ENCODE results near the gene CYTH1.

CYTH1 gene

GRCh38 chr17:78803186-78803845 is 21.2 kb upstream of the CYTH1 start:
- Histone ChIP-seq H3K27ac (no peak overlapping the region), H3K4me3 (ENCODE audit: low read depth, low read length) (no peak overlapping the region), H3K36me3 (replicated peaks) (peaks cover 57% of the 10 kb centered on the region), H3K27me3 (replicated peaks) (no peaks in the 10 kb centered on the region)
- no peak for TF ChIP-seq CTCF (IDR thresholded peaks at IDR 0.05; ENCODE audit: low read depth, low read length, missing control alignments)
- in situ Hi-C loops (cut with HindIII; ENCODE audit: low pct_ligation_motif_present, low sequenced_read_pairs), result no loop called here
- no peak for DNase-seq

GRCh38 chr17:78802459-78802858 is 20.4 kb upstream of the CYTH1 start:
- no peak overlapping the region for H3K27ac ChIP-seq
- peaks cover 59% of the 10 kb centered on the region for H3K36me3 ChIP-seq (replicated peaks)
- TF ChIP-seq CTCF (IDR thresholded peaks at IDR 0.05; ENCODE audit: low read depth, low read length, missing control alignments), result no peak
- DNase-seq, result no peak
- H3K27me3 ChIP-seq (replicated peaks), result no peaks in the 10 kb centered on the region
- H3K4me3 ChIP-seq (ENCODE audit: low read depth, low read length), result no peak overlapping the region
- in situ Hi-C loops (cut with HindIII; ENCODE audit: low pct_ligation_motif_present, low sequenced_read_pairs), result no loop called here

GRCh38 chr17:78802008-78802407 is 19.9 kb upstream of the CYTH1 start:
- TF ChIP-seq CTCF (IDR thresholded peaks at IDR 0.05; ENCODE audit: low read depth, low read length, missing control alignments), result no peak
- peaks cover 59% of the 10 kb centered on the region for H3K36me3 ChIP-seq (replicated peaks)
- H3K27ac ChIP-seq, result no peak overlapping the region
- in situ Hi-C loops (cut with HindIII; ENCODE audit: low pct_ligation_motif_present, low sequenced_read_pairs), result no loop called here
- H3K4me3 ChIP-seq (ENCODE audit: low read depth, low read length), result no peak overlapping the region
- no peaks in the 10 kb centered on the region for H3K27me3 ChIP-seq (replicated peaks)
- DNase-seq, result no peak

GRCh38 chr17:78800132-78800931 is 18.3 kb upstream of the CYTH1 start:
- no peak overlapping the region for H3K27ac ChIP-seq
- DNase-seq, result no peak
- no peaks in the 10 kb centered on the region for H3K27me3 ChIP-seq (replicated peaks)
- H3K4me3 ChIP-seq (ENCODE audit: low read depth, low read length), result no peak overlapping the region
- in situ Hi-C loops (cut with HindIII; ENCODE audit: low pct_ligation_motif_present, low sequenced_read_pairs), result no loop called here
- no peak for TF ChIP-seq CTCF (IDR thresholded peaks at IDR 0.05; ENCODE audit: low read depth, low read length, missing control alignments)
- H3K36me3 ChIP-seq (replicated peaks), result peaks cover 60% of the 10 kb centered on the region

GRCh38 chr17:78798695-78799559 is 16.9 kb upstream of the CYTH1 start:
- TF ChIP-seq CTCF (IDR thresholded peaks at IDR 0.05; ENCODE audit: low read depth, low read length, missing control alignments), result peak; percentile 55
- no peak for DNase-seq
- Histone ChIP-seq H3K4me3 (ENCODE audit: low read depth, low read length) (no peak overlapping the region), H3K27me3 (replicated peaks) (no peaks in the 10 kb centered on the region), H3K36me3 (replicated peaks) (peaks cover 64% of the 10 kb centered on the region), H3K27ac (no peak overlapping the region)
- in situ Hi-C loops (cut with HindIII; ENCODE audit: low pct_ligation_motif_present, low sequenced_read_pairs), result no loop called here

Data from brain microvascular endothelial cell (primary cell).